HG03558 (cell line): ENCODE data around the gene SLC16A3.
"Not testable (repeated sequence)": the region's sequence is repeated elsewhere in the genome, so short reads cannot be mapped to it uniquely, and the experiment has no call there.

Experiments
- ATAC-seq: cut with Tn5 transposase; IDR thresholded peaks from one replicate; pipeline ENCODE4 v1.9.1; 2021; ENCODE audit warnings: moderate number of reproducible peaks; ENCODE audit not compliant: unreplicated experiment; ENCODE audit errors: extremely low read depth

Gene SLC16A3

DNA sequence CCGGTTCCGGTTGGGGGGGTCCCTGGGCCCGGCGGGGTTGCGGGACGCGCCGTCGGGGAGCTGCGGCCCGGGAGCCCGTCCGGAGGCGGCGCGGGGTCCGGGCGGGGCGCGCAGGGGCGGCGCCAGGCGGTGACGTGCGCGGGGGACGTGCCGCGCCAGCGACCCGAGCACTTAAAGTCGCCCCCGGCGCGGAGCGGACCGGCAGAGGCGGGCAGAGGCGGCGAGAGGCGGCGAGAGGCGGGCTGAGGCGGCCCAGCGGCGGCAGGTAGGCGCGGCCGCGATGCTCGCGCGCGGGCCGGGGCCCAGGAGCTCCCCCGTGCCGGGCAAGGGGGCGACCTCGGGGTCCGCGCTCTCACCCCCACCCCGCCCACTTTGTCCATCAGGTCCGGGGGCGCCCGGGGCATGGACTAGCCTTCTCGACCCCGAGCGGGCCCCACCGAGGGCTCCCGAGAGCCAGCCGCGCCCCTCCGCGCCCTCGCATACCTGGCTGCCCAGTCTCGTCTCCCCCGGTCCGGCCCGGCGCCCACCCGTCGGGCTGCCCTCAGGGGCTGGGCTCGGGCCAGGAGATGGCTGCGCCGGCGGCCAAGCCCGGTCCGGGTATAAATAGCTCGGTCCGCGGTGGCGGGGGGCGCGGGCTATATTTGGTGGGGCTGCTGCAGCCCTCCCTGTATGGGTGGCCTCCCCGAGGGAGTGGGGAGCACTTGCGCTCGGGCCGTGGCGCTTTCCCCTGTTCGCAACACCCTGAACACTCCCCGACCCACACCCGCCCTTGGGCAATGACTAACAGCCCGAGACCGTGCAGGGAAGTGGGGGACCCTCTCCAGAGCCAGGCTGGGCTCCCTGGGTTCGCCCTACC, at the start of gene SLC16A3:
Gene SLC16A3, plus strand, starts transcription at position 201 of the 856 bp plus-strand sequence. CDS start 6,967 bp downstream, outside the sequence.
- ATAC-seq: no peak

DNA sequence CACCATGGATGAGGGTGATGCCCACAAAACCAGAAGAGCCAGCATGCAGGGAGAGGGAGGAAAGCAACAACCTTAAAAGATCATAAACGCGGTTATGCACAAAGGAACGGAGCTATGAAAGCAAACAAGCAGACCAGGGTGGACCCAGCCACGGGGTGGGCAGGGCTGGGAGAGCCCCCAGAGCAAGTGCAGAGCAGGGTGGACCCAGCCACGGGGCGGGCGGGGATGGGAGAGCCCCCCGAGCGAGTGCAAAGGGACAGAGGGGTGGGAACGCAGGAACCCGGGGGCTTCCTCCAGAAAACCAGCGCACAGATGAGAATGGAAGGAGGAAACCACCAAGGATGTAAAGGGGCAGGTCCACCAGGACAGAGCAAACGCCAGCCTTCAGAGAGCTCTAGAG, 49.4 kb upstream of the SLC16A3 start:
- ATAC-seq: no peak

DNA sequence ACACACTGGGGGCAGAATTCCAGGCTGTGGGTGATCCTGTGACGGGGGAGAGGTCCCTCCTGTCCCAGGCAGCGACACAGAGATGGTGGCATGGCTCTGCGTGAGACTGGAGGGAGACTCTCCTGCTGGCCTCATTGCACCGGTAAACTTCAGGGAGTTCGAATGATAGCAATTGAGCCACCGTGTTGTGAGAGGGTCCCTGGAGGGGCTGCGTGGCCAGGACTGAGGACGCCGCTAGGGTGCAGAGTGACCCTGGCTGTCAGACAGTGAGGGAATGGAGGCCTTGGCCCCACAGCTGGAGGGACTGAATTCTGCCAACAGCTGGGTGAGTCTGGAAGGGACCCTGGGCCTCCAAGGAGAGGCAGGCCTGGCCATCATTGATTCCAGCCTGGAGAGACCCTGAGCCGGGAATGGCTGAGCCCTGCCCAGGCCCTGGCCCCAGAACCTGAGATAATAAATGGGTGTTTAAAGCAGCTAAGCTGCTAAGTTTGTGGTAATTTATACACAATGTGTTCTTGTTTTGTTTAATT, 48.8 kb upstream of the SLC16A3 start:
- no peak for ATAC-seq

DNA sequence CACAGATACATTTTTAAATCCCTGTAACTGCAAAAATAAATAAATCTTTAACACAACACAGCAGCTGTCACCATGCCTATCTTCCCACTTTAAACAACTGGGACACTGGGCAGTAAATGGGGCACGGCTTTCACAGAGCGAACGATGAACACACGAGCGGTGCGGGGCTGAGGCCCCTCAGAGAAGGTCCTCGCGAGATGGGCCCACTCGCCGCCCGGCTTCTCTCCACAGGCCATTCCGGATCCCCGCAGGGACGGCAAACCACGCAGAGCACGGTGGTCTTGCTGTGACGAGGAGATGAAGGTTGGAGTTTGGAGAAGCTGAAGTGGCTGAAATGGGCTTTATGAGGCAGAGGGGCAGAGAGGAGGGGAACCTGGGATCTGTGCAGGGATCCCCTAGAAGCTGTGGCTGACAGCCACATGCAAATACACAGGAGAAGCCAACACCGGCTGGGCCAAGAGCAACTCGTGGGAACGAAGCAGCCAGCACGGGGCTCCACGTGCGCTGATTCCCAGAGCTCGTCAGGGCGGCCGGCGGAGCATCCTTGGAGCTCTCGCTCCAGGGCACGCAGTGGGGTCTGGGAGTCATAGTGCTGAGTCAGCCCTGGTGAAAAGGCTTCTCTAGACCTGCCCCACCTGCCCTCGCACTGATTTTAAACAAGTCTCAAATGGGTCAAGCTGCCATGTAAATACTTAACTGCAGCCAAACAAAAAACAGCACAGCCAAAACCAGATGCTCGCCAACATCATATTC, 47.9 kb upstream of the SLC16A3 start:
- no peak for ATAC-seq

DNA sequence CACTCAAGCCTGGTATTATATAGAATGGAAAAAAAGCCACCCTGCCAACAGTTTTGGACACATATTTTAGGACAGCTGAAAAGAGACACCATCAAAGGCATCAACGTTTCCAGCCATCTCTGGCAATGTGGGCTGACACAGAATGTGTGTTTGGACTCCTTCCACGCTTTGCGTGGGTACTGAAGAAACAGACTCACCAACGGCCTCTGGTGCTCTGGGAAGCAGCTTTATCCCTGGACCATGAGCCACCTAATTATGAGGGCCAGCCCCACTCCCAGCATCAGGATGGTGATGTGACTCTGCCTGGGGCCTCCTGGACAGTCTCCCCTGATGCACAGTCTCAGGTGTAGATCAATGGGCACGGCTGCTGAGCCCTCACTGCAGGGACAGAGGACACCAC, 44.1 kb upstream of the SLC16A3 start:
- no peak for ATAC-seq

DNA sequence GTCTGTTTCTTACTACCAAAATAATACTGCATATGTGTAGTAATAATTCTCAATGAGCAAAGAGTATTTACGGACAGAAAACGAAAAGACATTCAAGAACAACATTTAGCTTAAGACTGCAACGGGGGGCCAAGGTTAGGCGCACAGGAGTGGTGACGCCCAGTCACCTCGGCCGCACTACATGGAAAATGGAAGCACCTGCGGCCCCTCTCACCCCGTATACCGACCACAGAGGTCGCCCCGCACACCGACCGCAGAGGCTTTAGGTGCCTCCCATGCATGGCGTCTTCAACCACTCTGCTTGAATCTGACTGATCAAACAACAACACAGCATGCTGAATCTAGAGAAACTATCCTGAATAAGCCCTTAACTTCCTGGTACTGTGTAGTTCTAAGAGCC, 42.6 kb upstream of the SLC16A3 start:
- no peak for ATAC-seq

DNA sequence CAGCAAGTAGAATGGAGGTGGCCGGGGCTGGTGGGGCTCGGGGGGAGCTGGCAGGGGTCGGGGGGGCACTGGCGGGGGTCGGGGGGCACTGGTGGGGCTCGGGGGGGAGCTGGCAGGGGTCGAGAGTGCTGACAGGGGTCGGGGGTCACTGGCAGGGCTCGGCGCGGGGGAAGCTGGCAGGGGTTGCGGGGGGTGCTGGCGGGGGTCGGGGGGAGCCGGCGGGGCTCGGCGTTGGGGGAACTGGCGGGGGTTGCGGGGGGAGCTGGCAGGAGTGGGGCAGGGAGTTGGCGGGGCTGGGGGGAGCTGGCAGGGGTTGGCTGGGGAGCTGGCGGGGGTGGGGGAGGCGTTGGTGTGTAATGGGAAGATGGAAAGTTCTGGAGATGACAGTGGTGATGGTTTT, 41.3 kb upstream of the SLC16A3 start:
- ATAC-seq: no peak

DNA sequence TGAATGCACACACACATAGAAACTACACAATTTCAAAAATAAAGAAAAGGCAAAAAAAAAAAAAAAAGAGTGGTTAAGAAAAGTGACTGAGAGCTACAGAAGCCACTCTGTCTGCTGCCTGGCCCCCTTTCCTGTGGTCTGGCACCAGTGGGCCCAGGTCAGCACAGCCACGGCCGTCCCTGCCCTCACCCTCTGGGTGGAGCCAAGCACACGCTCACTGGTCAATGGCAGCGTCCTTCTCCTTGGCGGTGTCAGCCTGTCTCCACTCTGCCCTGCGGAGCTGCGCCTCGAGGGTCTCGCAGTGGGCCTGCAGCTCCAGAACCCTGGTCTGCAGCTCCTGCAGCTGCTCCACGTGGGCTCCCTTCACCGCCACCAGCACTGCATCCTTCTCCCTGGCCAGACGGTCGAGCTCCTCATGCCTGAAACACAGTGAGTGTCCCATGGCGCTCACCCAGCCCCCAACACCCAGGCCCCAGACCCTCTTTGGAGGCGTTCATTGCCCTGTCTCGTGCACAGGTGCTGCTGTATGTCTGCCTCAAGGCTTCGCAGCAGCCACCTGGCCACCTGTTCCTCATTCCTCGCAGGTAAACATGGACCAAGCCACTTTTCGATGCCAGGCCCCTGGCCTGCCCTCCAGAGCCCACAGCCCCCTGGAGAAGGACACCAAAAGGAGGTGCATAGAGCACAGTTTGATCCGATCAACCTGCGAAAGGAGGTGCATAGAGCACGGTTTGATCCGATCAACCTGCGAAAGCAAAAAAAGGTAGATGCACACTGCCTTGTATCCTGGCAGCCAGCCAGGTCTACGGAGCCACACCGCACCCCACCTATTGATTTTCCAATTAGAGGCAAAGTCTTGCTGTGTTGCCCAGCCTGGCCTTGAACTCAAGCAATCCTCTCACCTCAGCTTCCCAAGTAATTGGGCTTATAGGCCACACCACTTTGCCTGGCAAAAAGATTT, 40.6 kb upstream of the SLC16A3 start:
- no peak for ATAC-seq

DNA sequence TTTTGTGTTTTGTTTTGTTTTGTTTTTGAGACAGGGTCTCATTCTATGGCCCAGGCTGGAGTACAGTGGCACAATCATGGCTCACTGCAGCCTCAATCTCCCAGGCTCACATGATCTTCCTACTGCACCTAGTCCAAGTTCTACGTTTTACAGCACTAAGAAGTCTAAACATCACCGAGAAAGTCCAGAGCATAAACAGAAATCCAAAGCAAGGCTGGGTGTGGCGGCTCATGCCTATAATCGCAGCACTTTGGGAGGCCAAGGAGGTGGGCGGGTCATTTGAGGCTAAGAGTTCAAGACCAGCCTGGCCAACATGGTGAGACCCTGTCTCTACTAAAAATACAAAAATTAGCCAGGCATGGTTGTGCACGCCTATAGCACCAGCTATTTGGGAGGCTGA, 35.8 kb upstream of the SLC16A3 start:
- not testable (repeated sequence) for ATAC-seq

DNA sequence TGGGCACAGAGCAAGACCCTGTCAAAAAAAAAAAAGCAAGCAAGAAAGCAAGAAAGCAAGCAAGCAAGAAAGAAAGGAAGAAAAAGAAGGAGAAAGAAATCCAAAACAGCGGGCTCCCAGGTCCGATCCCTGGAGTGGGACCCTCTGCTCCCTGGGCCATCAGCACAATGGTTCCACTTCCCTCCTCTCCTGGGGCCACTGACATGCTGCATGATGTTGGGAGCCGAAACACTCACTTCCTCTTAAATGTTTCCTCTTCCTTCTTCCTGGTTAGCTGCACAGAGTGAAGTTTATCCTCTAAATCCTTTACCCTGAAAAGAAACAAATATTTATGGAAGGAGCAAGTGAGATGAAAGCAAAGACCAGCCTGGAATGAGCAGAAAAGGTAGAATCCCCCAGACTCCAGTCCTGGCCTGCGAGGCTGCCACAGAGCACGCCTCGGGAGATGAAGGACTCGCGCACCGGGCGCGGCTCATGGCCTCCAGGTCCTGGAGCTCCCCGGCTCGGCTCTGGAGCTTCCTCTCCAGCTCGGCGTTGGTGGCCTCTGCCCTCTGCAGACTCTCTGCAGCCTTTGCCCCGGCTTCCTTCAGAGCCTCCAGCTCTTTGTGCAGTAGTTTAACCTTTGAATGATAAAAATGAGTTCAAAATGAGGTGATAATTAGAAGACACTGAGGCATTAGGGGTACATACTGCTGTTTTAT, 35.2 kb upstream of the SLC16A3 start:
- ATAC-seq: no peak

DNA sequence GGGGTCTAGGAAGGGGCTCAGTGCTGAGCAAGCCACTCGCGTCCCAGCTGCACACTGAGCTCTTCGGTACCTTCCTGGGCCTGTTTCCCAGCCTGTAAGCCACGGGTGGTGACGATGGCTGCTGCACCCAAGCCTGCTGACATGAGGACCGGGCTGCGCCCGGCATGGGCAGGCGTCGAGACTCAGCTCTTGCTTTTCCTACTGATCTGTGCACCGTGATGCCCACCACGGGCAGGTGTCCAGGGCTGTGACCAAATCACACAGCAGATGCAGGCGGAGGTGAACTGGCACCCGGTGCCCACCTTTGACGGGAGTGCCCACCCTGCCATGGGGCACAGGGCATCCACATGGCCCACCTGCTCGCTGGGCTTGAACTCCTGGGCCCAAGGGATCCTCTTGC, 34.1 kb upstream of the SLC16A3 start:
- ATAC-seq: no peak

DNA sequence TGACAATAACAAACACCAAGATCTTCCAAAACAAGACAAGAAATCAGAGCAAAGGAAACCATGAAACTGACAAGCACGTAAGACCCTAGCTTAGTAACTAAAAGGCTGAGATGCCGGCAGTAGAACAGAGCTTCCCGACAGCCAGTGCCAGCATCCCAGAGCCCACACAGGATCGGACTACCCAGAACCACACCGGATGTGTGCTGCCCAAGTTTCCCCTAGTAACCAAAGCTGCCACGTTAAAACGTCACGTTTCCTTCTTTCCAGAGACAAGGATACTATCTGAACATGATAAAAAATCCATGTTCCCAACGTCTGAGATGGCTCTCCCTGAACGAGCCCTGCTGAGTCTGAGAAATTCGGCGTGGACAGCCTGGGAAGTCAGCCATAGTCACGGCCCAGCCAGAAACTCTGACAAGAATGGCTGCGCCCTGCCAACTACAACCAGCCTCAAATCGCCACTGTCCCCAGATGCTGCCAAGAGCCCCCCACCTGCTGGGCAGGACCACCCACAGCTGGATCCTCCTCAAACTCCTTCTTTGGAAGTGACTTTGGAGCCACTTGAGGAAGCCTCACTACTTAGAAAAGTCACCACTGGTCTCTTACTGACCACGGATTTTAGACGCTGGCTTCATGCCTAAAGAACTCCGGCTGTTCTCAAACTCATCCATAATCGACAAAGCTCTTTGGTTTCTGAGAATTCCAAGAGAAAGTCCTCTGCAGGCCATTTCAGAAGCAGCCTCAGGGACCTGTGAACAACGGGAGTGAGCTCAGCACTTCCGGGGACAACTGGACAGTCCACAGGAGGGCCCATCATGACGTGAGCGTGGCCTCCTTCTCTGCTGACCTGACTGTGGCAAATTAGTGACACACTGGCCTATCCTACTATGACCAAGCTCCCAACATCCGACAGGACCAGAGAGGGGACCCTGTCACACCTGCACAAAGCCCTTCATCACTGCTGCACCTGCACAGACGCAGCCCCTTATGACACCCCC, 32.9 kb upstream of the SLC16A3 start:
- no peak for ATAC-seq

DNA sequence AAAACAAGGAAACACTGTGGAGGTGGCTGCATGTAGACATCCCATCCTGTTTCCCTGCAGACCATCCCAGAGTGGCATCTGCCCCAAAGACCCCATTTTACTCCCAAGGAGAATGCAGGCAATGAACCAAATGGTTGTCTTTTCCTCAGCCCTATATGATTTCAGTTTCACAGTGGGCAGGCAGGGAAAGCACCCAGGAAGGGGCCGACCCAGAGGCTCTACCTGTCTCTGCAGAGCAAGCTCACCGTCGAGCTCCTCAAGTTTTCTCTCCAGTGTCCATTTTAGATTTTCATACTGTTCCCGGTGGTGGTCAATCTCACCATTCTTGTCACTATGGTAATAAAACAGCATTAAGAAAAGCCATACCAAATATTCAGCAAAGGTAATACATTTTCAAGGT, 30.8 kb upstream of the SLC16A3 start:
- no peak for ATAC-seq

DNA sequence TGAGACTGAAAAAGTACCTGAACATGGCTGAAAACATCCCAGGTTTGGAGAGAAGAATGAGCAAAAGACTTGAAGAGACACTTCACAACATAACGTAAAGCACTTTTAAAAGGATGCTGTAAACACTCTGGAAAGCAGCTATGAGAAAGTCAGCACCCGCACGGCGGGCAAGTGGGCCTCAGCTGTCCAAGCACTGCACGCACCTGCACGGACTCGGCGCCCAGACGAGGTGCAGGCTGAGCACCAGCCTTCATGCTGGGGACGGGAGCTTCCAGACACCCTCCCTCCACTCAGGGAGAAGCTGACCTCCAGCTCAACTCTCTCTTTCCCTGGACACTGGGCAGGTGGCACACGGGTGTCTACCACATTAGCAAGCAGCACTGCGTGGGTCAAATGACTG, 29.3 kb upstream of the SLC16A3 start:
- ATAC-seq: no peak

DNA sequence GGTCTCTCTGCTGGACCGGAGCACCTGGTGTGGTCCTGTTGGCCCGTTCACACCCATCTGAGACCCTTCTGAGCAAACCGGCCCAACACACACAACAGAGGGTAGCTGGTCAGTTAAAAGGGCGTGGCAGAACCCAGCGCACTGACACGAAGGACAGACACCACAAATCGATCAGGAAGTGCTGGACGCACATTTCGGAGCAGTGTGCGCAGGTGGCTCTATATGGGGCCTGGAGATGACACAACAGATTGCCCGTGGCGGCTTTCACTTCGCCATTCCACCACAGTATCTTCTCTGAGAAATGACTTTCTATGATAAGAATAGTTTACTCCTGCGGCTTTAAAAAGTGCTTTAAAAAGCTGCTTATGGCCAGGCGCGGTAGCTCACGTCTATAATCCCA, 28.7 kb upstream of the SLC16A3 start:
- no peak for ATAC-seq

DNA sequence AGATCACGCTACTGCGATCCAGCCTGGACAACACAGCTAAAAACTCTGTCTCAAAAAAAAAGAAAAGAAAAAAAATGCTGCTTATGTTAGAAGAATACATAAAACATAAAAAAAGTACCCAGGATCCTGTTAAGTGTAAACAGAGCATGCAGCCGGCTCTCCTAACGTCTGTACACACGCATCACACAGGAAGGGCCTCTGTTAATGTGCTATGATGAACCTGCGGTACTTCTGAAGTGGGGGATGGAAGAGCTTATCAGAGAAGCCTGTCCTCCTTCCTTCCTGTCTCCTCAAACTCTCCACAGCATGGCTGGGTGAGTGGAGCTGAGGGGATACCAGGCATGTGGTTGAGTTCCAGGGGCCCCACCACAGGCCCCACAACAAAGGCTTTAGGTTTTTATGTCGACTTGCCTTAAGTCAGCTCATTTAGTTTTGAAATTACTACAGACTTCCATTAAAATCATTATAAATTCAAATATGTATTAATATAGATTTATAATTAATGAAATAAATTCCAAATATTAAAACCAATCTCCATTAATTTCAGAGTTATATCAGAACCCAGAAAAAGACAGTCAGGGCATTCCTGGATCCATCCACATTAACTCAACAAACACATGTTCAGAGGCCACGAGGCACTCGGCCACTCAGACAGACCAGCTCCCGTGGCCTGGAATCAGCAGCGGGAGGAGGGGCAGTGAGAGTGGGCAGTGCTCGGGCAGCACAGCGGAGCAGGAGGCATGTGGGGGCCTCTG, 27.9 kb upstream of the SLC16A3 start:
- ATAC-seq: no peak

DNA sequence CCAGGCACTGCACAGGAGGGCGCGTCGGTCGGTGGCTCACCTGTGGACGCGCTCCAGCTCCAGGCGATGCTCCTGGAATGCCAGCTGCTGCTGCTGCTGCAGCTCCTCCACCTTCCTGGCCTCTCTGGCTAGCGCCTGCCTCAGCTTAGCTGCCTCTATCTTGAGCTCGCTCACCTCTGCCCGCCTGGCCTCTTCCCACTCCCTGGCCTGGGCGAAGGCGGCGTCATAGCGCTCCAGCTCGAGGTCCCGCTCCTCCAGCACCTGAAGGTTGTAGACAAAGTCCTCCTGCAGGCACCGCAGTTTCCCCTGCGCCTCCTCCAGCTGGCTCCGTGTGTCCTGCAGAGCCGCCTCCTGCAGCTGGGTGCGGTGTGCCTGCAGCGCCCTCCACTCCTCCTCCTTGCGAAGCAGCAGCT, 27.3 kb upstream of the SLC16A3 start:
- no peak for ATAC-seq

DNA sequence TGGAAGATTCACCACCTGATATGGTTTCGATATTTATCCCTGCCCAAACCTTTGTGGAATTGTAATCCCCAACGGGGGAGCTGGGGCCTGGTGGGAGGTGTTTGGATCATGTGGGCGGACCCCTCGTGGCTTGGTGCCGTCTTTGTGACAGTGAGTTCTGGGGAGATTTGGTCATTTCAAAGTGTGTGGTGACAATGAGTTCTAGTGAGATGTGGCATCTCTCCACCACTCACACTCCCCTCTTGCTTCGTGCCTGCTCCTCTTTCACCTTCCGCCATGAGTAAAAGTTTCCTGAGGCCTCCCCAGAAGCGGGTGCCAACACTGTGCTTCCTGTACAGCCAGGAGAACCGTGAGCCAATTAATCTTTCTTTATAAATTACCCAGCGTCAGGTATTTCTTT, 25.9 kb upstream of the SLC16A3 start:
- ATAC-seq: no peak
